Measurements from ENCODE around the gene NSUN5.
"Not testable (repeated sequence)": the region's sequence is repeated elsewhere in the genome, so short reads cannot be mapped to it uniquely, and the experiment has no call there.

DNA sequence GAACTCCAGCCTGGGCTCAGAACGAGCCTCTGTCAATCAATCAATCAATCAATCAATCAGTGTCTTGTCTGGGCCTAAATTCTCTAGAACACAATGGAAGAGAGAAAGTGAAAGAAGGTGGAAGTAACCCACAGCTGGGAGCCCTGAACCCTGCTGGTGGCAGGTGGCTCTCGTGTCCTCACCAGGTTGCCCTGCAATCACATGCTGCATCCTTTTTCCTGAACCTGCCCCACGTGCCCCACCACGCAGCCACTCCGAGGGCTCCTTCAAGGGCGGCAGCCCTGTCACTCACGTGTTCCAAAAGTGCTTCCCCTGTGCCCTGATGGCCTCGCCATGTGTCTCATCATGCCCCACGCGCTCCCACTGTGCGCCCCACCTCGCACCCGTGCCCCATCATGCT is 18.8 kb upstream of the NSUN5 start:
- TF ChIP-seq, protein P1, sequence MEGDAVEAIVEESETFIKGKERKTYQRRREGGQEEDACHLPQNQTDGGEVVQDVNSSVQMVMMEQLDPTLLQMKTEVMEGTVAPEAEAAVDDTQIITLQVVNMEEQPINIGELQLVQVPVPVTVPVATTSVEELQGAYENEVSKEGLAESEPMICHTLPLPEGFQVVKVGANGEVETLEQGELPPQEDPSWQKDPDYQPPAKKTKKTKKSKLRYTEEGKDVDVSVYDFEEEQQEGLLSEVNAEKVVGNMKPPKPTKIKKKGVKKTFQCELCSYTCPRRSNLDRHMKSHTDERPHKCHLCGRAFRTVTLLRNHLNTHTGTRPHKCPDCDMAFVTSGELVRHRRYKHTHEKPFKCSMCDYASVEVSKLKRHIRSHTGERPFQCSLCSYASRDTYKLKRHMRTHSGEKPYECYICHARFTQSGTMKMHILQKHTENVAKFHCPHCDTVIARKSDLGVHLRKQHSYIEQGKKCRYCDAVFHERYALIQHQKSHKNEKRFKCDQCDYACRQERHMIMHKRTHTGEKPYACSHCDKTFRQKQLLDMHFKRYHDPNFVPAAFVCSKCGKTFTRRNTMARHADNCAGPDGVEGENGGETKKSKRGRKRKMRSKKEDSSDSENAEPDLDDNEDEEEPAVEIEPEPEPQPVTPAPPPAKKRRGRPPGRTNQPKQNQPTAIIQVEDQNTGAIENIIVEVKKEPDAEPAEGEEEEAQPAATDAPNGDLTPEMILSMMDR (IDR thresholded peaks at IDR 0.05) = not testable (repeated sequence)
- TF ChIP-seq POLR2A, EP300 (IDR thresholded peaks at IDR 0.05): not testable (repeated sequence)

Measured in ovary (tissue), 3 donors.